Activated T-helper 9 cell treated with anti-CD3 and anti-CD28 coated beads, Interleukin-2, amount 50 U/mL, for 16 hours (primary cell): ENCODE measurements around the gene UGT8.

ENCODE experiments used
- DNase-seq: peaks from one replicate; pipeline ENCODE4 v3.0.0-alpha.2; 2020; ENCODE audit warnings: low read depth

UGT8 gene

GRCh38 chr4:114691865-114692264, 93.3 kb downstream of the UGT8 start:
- no peak for DNase-seq

- DNase-seq = no peak
Observed at GRCh38 chr4:114692958-114693357, 94.4 kb downstream of the UGT8 start.

GRCh38 chr4:114694770-114695169, 96.2 kb downstream of the UGT8 start:
- DNase-seq = no peak

GRCh38 chr4:114698231-114698630, 99.6 kb downstream of the UGT8 start:
- DNase-seq = no peak

GRCh38 chr4:114701491-114701890, 102.9 kb downstream of the UGT8 start:
- no peak for DNase-seq

- no peak for DNase-seq
Observed at GRCh38 chr4:114717432-114717831, 118.8 kb downstream of the UGT8 start.

GRCh38 chr4:114725066-114725465, 126.5 kb downstream of the UGT8 start:
- DNase-seq = no peak

GRCh38 chr4:114727461-114727860, 128.9 kb downstream of the UGT8 start:
- no peak for DNase-seq
